Left ventricle myocardium inferior (tissue), 1 donor: Measurements from ENCODE around the gene FNDC10. TPM values are rescaled to one million over a fixed set of nuclear protein-coding genes. Genes with fewer than 3 reads are reported as not detected.
A peak's percentile ranks its signal among the peaks of the same experiment; 100 is the strongest.

Source experiments
- DNase-seq: peaks from one replicate; pipeline ENCODE4 v3.0.0-alpha.2; 2020
- H3K27ac ChIP-seq: fragments of 200-600 bp; replicated peaks from 2 replicates; pipeline ENCODE4 v1.8.0; 2021
- H3K27me3 ChIP-seq: fragments of 200-600 bp; 2 replicates; pipeline ENCODE4 v1.8.0; 2021; ENCODE audit warnings: low read depth
- H3K36me3 ChIP-seq: fragments of 200-600 bp; 2 replicates; pipeline ENCODE4 v1.8.0; 2021
- H3K4me1 ChIP-seq: fragments of 200-600 bp; 2 replicates; pipeline ENCODE4 v1.8.0; 2021
- H3K4me3 ChIP-seq: fragments of 200-600 bp; 2 replicates; pipeline ENCODE4 v1.8.0; 2021; ENCODE audit warnings: mild to moderate bottlenecking, moderate library complexity
- H3K9me3 ChIP-seq: fragments of 200-600 bp; replicated peaks from 2 replicates; pipeline ENCODE4 v1.8.0; 2021
- intact Hi-C: fragments of 100-400 bp; cut with micrococcal nuclease; formaldehyde crosslinking; loops from one replicate; pipeline ENCODE4 v1.11.0; 2022
- total RNA-seq: library from RNA; stranded (reverse); fragmentation: NEBNext Ultra II Directional; extraction: Animal tissue kit (Norgen Biotek cat#: 25700); gene quantifications from one replicate; pipeline ENCODE4 v1.2.1, GENCODE V29; 2021
- TF ChIP-seq, protein P1 (sequence below): fragments of 200-600 bp; IDR thresholded peaks from 2 replicates; pipeline ENCODE4 v1.8.0; 2021; ENCODE audit warnings: antibody characterized with exemption, mild to moderate bottlenecking, borderline replicate concordance
- donor health status: DM: no; HTN: yes; CAD: no; lungs with severe emphysema.

Gene FNDC10
- total RNA-seq, 1 donor from 2014 or later, result 3.6 TPM

DNA sequence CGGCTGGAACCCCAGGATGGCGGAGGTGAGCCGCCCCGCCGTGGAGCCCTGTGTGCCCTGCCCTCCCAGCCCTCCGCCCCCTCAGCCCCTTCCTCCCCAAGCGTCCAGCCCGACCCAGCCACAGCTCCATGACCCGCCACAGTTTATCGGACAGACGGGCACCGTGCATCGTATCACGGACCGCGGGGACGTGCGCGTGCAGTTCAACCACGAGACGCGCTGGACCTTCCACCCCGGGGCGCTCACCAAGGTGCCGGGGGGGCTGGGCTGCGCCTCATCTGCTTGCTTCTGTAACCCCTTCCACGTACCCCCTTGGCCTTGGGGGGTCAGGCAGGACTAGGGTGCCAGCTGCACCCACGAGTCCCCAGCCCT lies 25.5 kb upstream of the FNDC10 start:
- Histone ChIP-seq H3K4me1 (peaks cover 48% of the 10 kb centered on the region), H3K4me3 (peak overlapping the region; percentile 54), H3K27me3 (peaks cover 14% of the 10 kb centered on the region), H3K9me3 (no peaks in the 10 kb centered on the region), H3K36me3 (peaks cover 35% of the 10 kb centered on the region), H3K27ac (peak overlapping the region; percentile 71)
- DNase-seq, result no peak
- TF ChIP-seq, protein P1, sequence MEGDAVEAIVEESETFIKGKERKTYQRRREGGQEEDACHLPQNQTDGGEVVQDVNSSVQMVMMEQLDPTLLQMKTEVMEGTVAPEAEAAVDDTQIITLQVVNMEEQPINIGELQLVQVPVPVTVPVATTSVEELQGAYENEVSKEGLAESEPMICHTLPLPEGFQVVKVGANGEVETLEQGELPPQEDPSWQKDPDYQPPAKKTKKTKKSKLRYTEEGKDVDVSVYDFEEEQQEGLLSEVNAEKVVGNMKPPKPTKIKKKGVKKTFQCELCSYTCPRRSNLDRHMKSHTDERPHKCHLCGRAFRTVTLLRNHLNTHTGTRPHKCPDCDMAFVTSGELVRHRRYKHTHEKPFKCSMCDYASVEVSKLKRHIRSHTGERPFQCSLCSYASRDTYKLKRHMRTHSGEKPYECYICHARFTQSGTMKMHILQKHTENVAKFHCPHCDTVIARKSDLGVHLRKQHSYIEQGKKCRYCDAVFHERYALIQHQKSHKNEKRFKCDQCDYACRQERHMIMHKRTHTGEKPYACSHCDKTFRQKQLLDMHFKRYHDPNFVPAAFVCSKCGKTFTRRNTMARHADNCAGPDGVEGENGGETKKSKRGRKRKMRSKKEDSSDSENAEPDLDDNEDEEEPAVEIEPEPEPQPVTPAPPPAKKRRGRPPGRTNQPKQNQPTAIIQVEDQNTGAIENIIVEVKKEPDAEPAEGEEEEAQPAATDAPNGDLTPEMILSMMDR, result no peak
- intact Hi-C loops, result no loop called here

DNA sequence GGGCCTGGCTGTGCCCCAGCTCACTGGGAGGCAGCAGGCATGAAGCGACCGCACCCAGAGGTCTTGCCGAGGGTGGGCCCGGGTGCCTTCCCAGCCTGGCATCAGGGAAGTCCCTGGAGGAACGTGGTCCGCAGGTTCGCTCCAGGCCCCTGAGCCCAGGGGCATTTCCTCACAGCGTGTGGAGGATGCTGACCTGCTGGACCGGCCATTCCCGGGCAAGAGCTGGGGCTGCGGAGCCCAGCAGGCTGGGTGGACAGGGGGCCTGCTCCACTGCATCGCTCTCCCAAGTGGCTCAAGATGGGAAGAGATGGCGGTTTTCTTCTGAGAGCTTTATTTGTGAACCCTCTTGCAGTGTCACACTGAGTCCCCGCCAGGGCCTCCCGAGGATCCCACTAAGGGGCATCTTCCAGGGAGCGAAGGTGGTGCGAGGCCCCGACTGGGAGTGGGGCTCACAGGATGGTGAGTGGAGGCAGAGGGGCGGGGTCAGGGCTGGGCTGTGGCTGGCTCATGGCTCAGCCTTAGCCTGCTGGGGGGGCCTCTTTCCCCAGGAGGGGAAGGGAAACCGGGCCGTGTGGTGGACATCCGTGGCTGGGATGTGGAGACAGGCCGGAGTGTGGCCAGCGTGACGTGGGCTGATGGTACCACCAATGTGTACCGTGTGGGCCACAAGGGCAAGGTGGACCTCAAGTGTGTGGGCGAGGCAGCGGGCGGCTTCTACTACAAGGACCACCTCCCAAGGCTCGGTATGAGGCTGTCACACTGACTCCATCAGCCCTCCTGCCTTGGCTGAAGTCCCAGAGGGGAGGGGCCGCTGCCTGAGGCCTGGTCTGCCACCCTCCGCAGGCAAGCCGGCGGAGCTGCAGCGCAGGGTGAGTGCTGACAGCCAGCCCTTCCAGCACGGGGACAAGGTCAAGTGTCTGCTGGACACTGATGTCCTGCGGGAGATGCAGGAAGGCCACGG lies 24.8 kb upstream of the FNDC10 start:
- intact Hi-C loops, result no loop called here
- Histone ChIP-seq H3K27ac (peak overlapping the region; percentile 71), H3K27me3 (peaks cover 12% of the 10 kb centered on the region), H3K4me3 (peak overlapping the region; percentile 54), H3K36me3 (peaks cover 35% of the 10 kb centered on the region), H3K4me1 (peaks cover 52% of the 10 kb centered on the region), H3K9me3 (no peaks in the 10 kb centered on the region)
- TF ChIP-seq, protein P1, result no peak
- DNase-seq, result peak; percentile 80

DNA sequence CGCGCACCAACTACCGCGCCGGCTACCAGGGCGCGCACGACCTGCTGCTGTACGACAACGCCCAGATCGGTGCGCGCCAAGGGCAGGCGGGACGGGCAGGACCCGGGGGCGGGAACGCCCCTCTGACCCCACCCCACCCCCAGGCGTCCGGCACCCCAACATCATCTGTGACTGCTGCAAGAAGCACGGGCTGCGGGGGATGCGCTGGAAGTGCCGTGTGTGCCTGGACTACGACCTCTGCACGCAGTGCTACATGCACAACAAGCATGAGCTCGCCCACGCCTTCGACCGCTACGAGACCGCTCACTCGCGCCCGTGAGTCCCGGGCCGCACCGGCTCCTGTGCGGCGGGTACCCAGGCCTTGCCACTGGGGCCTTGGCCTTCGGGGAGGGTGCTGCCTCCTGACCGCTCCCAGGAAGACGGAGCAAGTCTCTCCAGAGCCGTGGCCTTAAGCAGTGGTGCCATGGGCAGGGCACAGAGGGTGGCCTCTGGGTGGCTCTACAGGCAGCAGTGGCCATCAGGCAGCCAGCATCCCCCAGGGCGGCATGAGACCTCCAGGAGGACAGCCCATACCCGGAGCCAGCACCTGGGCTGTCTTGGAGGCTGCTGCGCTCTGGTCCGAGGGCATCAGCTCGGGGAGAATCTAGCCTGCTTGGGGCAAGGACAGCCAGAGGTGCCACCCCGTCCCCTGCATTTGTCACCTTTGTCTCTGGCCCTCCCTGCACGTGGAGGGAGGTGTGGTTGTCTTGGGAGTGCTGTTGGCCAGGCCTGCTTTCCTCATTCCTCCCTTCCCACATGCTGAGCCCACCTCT lies 23.9 kb upstream of the FNDC10 start:
- Histone ChIP-seq H3K4me1 (peaks cover 57% of the 10 kb centered on the region), H3K36me3 (peaks cover 28% of the 10 kb centered on the region), H3K27ac (peak overlapping the region; percentile 71), H3K9me3 (no peaks in the 10 kb centered on the region), H3K27me3 (peaks cover 5% of the 10 kb centered on the region), H3K4me3 (no peak overlapping the region)
- TF ChIP-seq, protein P1, result no peak
- intact Hi-C loops, result no loop called here
- no peak for DNase-seq

DNA sequence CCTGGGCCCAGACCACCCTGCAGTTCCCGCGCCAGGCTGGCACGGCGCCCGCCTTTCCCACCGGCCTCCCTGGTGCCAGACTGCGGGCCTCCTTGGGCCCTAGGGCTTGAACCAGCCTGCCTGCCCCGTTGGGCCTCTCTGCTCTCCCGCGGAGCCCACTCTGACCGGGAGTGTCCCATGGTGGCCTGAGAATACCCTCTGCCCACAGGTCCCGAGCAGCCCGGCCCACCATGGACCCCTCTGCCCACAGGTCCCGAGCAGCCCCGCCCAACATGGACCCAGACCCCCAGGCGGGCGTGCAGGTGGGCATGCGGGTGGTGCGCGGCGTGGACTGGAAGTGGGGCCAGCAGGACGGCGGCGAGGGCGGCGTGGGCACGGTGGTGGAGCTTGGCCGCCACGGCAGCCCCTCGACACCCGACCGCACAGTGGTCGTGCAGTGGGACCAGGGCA lies 23.3 kb upstream of the FNDC10 start:
- Histone ChIP-seq H3K27me3 (no peaks in the 10 kb centered on the region), H3K9me3 (no peaks in the 10 kb centered on the region), H3K4me3 (no peak overlapping the region), H3K36me3 (peaks cover 27% of the 10 kb centered on the region), H3K27ac (no peak overlapping the region), H3K4me1 (peaks cover 57% of the 10 kb centered on the region)
- TF ChIP-seq, protein P1, result no peak
- no peak for DNase-seq
- intact Hi-C loops, result no loop called here

DNA sequence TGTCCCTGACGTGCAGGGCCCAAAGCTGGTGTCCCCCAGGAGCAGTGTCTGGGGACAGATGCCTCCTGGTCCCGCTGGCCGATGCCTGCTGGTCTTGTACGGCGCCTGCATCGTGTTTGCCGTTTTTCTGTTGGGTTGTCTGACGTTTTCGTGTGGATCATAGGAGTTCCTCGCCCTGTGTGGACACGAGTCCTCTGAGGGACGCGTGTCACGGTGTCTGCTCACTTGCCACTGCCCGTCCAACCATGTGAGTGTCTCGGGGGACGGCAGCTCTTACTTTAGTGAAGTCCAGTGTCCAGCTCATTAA lies 22.8 kb upstream of the FNDC10 start:
- no peak overlapping the region for H3K27ac ChIP-seq
- no peaks in the 10 kb centered on the region for H3K27me3 ChIP-seq
- no peak overlapping the region for H3K4me3 ChIP-seq
- intact Hi-C loops, result no loop called here
- peaks cover 24% of the 10 kb centered on the region for H3K36me3 ChIP-seq
- no peak for DNase-seq
- no peaks in the 10 kb centered on the region for H3K9me3 ChIP-seq
- TF ChIP-seq, protein P1, result no peak
- H3K4me1 ChIP-seq, result peaks cover 58% of the 10 kb centered on the region
